Tibial nerve (tissue), 3 donors: Measurements from ENCODE around the gene TCF7L1.

Experiments
- POLR2A ChIP-seq, 2 donors: fragments of 450-650 bp; IDR thresholded peaks; one replicate each; pipeline ENCODE4 v1.6.1; 2017; ENCODE audit warnings: antibody characterized with exemption in 2 of 2, mild to moderate bottlenecking in 2 of 2, moderate library complexity in 2 of 2
- TF ChIP-seq, protein P1 (sequence below), 5 experiments: fragments of 200-600 bp in 3 of 5; fragments of 450-650 bp in 2 of 5; sonication (generic) in 3 of 5; IDR thresholded peaks; one replicate each; pipeline ENCODE4 v1.5.1; 2016 to 2019; ENCODE audit warnings: antibody characterized with exemption in 5 of 5, mild to moderate bottlenecking in 3 of 5, moderate library complexity in 2 of 5

- TF ChIP-seq, protein P1, sequence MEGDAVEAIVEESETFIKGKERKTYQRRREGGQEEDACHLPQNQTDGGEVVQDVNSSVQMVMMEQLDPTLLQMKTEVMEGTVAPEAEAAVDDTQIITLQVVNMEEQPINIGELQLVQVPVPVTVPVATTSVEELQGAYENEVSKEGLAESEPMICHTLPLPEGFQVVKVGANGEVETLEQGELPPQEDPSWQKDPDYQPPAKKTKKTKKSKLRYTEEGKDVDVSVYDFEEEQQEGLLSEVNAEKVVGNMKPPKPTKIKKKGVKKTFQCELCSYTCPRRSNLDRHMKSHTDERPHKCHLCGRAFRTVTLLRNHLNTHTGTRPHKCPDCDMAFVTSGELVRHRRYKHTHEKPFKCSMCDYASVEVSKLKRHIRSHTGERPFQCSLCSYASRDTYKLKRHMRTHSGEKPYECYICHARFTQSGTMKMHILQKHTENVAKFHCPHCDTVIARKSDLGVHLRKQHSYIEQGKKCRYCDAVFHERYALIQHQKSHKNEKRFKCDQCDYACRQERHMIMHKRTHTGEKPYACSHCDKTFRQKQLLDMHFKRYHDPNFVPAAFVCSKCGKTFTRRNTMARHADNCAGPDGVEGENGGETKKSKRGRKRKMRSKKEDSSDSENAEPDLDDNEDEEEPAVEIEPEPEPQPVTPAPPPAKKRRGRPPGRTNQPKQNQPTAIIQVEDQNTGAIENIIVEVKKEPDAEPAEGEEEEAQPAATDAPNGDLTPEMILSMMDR (IDR thresholded peaks at IDR 0.05) = no peak
- TF ChIP-seq POLR2A (IDR thresholded peaks at IDR 0.05) = no peak
These were observed 76.7 kb downstream of the TCF7L1 start for GRCh38 chr2:85209887-85210286.
